Measurements from ENCODE around the gene PHLDB3.
"Not testable (repeated sequence)": the region's sequence is repeated elsewhere in the genome, so short reads cannot be mapped to it uniquely, and the experiment has no call there.

PHLDB3 gene

DNA sequence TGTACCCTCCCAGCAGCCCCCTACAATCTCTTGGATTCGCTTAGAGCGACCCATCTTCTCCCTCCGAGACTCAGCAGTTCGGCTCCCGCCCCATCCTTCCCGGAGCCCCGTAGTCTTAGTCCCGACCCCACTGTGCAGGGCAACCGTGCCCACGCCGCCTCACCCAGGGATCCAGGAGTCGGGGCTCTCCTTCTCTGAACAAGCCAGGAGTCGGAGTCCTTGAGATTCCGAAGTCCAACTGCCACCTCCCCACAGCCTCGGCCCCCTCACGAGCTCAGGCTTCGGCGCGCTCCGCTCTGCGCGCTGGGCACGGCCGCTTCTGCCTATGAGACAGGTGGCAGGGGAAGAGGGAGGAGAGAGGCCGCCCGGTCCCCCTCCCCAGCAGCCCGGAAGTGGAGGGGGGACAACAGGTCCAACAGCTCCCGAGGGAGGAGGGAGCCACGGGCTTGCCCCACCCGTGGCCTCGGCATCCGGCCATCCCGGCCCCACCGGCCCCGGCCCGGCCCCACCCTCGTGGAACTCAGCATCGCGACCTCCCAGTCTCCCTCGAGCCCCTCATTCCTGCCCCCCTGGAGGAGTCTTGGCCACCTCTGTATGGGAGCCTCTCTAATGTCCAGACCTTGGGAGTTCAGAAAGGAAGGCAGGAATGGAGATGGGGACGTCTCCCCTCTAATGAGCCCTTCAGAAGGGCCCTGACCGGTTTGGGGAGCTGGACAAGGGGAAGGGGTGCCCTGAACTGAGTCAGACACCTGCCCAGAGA lies at the start of gene PHLDB3:
TSS of gene PHLDB3 (minus strand) at position 321 of the 760 bp plus-strand sequence. CDS start 628 bp downstream, outside the sequence.
- peak in 1 of 2 donors; percentile 53 for DNase-seq

DNA sequence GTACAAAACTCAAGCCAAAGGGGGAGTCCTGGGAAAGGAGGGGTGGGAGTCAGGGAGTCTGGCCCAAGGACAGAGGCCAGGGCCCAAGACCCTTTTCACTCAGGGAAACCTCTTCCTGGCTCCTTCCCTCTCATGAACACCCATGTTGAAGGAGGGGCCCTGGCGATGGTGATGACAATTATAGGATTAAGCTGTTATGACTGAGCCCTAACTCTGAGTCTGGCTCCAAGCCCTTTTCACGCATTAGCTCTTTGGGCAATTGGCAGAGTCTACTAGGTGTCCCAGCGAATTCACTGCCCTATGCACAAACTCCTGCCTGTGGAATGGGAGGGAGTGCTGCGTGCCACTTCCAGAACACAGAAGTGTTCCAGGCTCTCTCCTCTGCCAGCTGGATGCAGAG lies 49.1 kb upstream of the PHLDB3 start:
- DNase-seq, result no peak

DNA sequence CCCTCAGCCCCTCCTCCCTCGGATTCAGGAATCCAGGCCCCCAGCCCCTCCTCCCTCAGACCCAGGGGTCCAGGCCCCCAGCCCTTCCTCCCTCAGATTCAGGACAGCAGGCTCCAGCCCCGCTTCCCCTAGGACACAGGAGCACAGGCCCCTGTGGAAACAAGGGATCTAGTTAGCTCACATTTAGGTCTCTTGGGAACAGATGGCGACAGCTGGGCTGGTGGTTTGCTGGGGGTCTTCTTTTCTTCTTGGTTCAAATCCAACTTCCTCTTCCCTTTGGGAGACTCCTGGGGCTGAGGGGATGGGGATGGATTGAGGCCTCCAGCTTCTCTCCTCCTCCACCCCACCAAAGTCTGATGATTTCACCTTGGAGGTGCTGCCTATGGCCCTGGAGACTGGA lies 48.1 kb upstream of the PHLDB3 start:
- DNase-seq, result no peak

DNA sequence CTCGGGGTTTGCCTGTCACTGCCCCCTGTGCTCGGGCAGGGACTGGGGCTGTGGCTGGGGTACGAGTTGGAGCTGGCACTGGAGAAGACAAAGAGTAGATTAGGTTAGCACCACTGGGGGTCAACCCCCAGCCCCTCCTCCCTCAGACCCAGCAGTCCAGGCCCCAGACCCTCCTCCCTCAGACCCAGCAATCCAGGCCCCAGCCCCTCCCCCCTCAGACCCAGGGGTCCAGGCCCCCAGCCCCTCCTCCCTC lies 47.6 kb upstream of the PHLDB3 start:
- no peak for DNase-seq

DNA sequence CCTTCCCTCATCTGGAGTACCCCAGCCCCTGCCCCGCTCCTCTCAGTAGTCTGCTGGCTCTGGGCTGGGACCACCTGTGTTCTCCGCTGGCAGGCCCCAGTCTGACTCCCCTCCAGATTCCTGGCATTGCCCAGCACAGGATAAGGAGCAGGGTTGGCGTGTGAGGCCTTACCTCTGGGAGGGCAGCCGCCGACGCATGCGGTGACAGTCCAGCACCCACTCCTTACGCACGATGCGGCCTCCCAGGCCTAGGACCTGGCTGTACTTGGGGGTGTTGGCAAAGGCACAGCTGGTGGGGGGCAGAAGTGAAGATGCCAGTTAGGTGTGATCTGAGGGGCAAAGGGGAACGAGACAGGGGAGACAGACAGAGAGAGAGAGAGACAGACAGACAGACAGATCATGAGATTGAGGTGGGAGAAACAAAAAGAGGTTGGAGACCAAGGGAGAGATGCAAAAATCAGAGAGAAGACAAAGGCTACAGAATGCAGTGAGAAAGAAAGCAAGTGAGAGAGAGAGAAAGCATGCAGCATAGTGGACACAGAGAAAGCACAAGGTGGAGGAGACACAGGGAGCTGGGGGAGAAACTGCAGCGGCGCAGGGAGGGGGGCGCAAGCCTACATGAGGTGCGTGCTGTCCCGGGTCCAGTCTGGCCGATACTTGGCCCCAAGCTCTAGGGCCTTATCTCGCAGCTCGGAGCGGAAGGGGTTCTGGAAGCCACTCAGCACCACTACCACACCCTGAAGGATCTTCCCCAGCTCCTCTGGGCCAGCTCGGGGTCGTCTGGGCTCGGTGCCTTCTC lies 47.1 kb upstream of the PHLDB3 start:
- no peak for DNase-seq

DNA sequence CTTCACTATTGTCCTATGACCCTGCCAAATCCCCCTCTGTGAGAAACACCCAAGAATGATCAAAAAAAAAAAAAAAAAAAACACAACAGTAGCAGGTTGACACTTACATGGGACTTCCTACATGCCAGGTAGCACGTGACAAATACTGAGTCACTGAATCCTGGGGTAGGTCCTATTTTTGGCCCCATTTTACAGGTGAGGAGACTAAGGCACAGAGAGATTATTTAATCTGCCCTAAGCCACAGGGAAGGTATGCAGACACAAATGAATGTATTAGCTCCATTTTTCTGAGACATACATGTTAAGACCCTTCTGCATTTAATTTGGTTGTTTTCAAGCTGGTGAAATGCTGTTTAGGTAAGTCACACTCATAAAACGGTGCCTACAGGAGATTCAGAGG lies 44.2 kb upstream of the PHLDB3 start:
- DNase-seq, result no peak

DNA sequence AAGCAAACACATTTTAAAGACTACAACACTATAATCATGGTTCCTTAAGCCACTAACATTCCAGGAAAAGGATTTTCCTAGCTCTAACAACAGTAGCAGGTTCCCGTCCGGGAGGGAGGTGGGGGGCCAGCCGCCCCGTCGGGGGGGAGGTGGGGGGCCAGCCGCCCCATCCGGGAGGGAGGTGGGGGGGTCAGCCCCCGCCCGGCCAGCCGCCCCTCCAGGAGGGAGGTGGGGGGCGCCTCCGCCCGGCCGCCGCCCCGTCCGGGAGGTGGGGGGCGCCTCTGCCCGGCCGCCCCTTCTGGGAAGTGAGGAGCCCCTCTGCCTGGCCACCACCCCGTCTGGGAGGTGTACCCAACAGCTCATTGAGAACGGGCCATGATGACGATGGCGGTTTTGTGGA lies 43.4 kb upstream of the PHLDB3 start:
- not testable (repeated sequence) for DNase-seq

DNA sequence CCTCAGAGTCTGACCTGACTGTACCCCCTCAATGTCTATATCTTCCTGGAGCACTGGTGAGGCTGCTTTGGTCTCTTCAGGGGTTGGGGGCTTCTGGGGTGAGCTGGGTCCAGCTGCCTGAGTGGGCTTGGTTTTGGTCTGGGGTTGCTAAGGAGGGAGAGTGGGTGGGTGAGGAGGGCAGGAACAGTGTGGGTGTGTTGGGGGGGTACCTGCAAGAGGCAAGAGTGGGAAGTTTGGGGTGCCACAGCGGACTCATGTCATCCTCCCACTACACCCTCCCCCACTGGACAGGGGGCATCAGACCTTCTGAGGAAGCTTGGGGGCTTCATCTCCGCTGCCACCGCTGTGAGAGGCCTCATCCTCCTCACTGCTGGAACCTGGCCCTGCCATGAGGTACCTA lies 42.0 kb upstream of the PHLDB3 start:
- DNase-seq, result no peak

DNA sequence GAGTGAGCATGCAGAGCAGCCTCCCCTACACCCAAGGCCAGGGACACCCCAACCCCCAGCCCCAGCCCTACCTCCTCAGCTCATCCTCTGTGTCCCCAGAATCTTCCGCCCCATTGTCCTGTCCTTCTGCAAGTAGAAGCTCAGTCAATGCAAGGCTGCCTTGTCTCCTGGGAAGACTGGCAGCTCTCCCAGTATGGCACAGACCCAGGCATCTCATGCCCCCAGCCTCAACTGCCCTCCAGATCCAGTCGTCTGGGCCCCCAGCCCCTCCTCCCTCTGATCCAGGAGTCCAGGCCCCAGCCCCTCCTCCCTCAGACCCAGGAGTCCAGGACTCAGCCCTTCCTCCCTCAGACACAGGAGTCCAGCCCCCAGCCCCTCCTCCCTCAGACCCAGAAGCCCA lies 41.4 kb upstream of the PHLDB3 start:
- DNase-seq, result no peak

DNA sequence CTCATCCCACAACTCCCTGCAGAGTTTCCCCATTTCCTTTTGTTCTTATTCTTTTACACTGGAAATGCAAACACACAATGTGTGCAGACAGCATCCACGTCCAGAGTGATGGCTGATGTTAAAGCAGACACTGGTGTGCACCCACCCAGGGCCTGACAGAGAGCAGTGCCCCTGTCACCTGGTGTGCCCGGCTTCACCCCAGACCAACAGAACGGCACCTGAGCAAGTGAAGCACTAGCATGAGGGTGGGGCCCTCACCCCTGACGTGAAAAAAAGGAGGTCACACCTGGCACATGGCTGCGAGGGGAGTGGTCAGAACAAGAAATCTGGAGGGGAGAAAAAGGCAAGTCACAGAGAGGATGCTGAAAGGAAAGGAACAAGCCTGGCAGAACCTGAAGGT lies 40.7 kb upstream of the PHLDB3 start:
- DNase-seq, result no peak

DNA sequence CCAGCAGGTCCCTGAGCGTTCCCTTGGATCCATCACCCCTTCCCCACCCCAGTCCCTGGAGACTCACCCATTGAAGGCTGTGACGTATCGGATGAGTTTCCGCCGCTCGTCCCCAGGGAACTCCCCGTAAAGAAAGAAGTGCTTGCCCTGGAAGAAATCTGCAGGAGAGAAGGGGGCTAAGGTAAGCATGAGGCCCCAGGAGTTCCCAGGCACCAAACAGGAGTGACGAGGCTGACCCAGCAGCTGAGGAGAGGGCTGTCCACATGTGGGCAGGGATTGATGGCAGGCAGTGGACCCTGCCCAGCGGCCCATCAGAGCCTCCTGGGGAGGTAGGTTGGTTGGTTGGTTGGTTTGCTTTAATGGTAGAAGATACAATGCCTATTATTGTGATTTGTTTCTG lies 39.5 kb upstream of the PHLDB3 start:
- DNase-seq, result no peak

DNA sequence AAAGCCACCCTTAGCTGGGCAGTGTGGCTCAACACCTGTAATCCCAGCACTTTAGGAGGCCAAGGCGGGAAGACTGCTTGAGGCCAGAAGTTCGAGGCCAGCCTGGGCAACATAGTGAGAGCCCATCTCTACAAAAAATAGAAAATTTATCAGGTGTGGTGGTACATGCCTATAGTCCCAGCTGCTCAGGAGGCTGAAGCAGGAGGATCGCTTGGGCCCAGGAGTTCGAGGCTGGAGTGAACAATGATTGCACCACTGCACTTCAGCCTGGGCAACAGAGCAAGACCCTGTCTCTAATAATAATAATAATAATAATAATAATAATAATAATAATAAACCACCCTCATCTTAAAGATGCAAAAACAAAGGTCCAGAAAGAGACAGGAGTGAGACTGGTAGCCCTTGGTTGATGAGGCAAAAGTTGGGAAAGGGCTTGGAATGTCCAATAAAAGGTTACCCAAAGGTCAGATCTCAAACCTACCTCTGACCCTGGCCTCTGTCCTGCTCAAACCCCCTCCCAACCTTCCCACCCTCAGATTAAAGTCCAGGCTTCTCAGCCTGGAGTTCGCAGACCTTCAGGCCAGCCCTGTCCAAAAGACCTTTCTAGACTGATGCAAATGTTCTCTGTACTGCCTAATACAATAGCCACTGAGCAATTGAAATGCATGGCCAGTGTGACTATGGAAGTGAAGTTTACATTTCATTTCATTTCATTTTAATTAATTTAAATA lies 37.5 kb upstream of the PHLDB3 start:
- DNase-seq, result no peak

DNA sequence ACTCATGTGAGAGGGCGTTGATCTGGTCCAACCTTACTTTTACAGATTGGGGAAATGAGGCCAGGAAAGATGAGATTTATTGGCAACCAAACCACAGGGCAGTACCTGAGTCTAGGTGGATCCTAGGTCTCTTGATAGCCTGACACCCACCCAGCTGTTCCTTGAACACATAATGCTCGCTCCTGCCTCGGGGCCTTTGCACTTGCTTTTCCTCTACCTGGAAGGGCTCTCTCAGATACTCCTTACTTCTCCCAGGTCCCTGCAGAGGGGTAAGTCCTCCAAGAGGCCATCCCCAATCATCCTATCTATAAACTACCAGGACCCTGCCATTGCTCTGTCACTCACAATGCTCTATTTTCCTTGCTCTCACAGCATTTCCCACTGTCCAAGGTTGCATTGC lies 35.8 kb upstream of the PHLDB3 start:
- no peak for DNase-seq

DNA sequence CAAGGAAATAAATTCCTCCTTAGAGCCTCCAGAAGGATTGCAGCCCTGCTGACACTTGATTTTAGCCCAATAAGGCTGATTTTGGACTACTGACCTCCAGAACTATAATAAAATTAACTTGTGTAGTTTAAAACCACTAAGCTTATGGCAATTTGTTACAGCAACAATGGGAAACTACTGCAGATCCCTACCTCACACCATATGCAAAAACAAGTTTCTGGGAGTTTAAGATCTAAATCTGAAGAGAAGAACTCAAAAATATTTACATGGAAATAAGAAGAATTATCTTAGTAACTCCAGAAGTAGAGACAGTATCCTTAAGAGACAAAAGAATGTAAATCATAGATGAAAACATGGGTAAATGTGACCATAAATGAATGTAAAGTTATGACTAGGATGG lies 34.4 kb upstream of the PHLDB3 start:
- no peak for DNase-seq

DNA sequence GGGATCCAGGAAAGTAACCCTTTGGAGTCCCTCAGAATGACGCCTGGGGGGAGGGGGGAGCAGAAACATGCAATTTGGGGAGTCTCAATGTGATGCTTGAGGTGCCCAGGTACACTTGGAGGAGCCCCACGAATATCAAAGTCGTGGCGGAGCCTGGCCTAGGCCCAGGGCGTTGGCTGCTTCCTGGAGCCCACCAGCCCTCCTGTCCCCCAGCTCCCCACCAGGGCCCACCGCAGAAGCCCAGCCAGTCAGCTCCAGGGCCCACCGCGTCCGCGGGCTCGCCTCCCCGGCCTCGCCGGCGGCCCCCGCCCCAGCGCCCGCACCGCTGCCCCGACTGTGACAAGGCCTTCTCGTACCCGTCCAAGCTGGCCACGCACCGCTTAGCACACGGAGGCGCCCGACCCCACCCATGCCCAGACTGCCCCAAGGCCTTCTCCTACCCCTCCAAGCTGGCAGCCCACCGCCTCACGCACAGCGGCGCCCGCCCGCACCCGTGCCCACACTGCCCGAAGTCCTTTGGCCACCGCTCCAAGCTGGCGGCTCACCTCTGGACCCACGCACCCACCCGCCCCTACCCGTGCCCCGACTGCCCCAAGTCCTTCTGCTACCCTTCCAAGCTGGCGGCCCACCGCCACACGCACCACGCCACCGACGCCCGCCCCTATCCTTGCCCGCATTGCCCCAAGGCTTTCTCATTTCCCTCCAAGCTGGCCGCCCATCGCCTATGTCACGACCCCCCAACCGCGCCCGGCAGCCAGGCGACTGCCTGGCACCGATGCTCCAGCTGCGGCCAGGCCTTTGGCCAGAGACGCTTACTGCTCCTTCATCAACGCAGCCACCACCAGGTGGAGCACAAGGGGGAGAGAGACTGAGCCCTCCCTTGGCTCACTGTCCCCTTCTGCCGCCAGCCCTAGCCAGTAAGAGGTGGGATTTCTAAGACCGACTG lies 30.5 kb upstream of the PHLDB3 start:
- peak in 1 of 2 donors; percentile 32 for DNase-seq

DNA sequence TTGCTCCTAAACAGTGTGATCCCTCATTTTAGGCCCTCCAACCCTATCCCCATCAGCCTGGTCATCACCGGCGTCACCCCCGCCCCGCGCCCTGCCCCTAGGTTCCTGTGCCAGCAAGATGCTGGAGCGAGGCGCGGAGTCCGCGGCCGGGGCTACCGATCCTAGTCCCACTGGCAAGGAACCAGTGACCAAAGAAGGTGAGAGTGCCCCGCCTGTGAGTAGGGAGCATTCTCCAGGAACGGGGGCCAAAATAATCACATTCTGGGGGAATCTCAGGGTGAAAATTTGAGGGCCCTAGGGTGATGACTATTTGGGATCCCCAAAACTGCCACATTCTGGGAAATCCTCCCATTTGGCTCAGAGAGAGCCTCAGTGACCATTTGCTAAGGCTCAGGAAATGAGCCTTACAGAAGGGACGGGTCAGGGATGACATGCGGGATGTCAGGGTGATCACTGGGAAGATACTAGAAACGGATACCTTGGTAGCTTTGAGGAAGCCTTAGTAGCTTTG lies 29.8 kb upstream of the PHLDB3 start:
- DNase-seq, result no peak

DNA sequence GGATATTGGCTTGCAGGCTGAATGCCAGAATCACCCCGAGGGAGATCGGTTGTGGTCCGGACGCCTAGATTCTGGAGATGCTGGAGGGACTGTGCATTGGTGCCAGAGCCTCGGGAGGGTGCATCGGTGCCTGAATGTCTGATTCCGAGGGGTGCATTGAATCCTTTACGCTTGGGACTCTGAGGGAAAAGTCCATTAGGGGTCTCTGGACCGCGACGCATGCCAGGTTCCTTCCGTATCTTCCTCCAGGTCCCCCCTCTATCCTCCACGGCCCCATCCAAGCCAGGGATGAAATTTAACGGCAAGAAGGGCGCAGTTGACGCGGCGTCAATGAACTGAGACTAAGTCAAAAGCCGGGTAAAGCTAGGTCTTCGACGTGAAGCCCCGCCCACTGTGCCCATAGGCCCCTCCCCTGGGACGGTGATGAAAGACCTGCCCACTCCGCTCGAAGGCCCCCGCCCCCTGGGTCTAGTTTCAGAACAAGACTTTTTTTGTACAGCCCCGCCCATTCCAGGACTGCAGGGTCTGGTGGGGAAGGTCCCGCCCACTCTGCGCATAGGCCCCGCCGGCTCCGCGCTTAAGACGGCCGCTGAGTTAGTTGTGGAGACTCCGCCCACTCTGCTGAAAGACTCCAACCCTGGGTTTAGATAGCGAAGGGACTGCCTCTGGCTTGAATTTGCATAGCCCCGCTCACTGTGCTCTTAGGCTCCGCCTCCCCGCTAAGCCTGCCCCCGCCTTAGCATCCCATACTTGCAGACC lies 29.2 kb upstream of the PHLDB3 start:
- DNase-seq, result peak; percentile 93 to 96

DNA sequence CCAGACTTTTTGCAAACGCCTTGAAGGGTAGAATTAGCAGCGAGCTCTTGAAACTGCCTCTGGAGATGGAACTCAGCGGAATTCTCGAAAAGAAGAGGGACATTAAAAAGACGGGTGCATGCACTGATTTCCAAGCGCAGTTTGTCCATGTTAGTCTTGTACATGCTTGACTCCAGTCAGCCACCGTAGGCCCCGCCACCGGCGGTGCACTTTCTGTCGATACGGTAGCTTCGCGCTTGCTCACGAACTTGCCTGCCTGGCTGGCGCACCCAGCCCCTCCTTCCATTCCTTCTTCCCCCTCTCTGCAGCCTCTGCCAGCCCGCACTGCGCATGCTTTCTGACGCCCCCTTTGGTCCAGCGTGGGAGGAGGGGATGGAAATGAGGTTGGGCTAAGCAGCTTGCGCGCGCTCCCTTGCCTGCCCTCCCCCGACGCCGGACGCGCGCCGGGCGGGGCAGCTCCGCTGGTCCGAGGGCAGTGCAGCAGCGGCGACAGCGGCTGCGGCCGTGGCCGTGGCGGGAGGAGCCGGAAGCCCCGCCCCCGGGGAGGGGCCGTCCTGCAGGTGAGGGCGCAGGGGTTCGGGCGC lies 28.5 kb upstream of the PHLDB3 start, which contains the start of gene ZNF575:
TSS of gene ZNF575 (plus strand) at position 227 of the 584 bp plus-strand sequence. CDS start 1,235 bp downstream, outside the sequence.
- peak; percentile 79 to 80 for DNase-seq

DNA sequence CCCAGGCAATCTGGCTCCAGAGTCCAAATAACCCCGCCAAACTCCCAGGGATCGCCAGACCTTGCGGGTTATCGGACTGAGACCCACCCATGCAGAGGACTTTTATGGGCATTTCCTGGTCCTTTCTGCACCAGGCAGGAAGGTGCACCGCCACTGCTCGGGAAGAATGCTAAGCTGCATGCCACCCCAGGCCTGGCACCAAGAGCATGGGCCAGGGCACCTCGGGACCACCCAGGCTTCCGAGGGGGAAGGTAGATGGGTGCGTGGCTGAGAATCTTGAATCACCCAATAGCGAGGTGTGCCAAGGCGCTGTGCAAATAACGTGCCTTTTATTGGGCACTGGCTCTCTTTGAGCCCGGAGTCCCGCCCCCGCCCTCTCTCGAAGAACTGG lies 28.0 kb upstream of the PHLDB3 start:
- DNase-seq, result no peak

DNA sequence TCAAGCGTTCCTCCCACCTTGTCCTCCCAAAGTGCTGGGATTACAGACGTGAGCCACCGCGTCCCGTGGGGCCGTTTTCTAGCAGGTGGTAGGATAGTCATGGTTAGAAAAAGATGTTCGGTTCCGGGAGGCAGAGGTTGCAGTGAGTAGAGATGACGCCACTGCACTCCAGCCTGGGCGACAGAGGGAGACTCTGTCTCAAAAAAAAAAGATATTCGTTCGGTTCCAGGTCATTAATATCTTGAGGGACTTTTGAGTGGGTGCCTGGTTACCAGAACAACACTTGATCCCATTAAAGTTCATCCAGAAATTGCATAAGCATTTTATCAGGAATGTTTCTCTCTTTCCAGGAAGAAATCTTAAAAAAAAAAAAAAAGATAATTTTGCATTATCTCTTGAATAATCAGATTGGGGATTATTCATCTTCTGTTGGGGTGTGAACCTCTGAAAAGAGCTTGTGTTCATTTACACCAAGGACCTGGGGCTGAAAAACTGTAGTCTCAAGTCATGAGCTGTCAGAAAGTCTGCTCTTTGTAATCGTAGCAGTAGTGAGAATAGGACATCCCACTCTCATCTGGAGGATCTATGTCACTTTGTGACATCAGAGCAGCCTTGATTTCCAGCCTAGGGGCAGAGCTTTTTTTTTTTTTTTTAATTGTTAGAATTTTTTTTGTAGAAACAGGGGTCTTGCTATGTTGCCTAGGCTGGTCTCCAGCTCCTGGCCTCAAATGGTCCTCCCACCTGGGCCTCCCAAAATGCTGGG lies 23.5 kb upstream of the PHLDB3 start:
- no peak for DNase-seq
